Ishikawa (cell line): ENCODE measurements around the gene SUMO3.

Source experiments
- CEBPB ChIP-seq: IDR thresholded peaks from 2 replicates; pipeline ENCODE4 v1.6.1; 2012
- CREB1 ChIP-seq: IDR thresholded peaks from 2 replicates; pipeline ENCODE4 v1.6.1; 2012; ENCODE audit warnings: low read depth
- EGR1 ChIP-seq: IDR thresholded peaks from 2 replicates; pipeline ENCODE4 v1.6.1; 2012
- EP300 ChIP-seq: IDR thresholded peaks from 2 replicates; pipeline ENCODE4 v1.6.1; 2012; ENCODE audit warnings: borderline replicate concordance
- RAD21 ChIP-seq: IDR thresholded peaks from 2 replicates; pipeline ENCODE4 v1.6.1; 2012; ENCODE audit warnings: low read depth
- TAF1 ChIP-seq: IDR thresholded peaks from 2 replicates; pipeline ENCODE4 v1.6.1; 2012; ENCODE audit warnings: low read depth, mild to moderate bottlenecking
- TCF12 ChIP-seq: IDR thresholded peaks from 2 replicates; pipeline ENCODE4 v1.6.1; 2012; ENCODE audit warnings: low read depth
- TEAD4 ChIP-seq: IDR thresholded peaks from 2 replicates; pipeline ENCODE4 v1.6.1; 2012
- YY1 ChIP-seq: IDR thresholded peaks from 2 replicates; pipeline ENCODE4 v1.6.1; 2012; ENCODE audit warnings: low read depth
- TF ChIP-seq, protein P1 (sequence below): IDR thresholded peaks from 2 replicates; pipeline ENCODE4 v1.6.1; 2012
- TF ChIP-seq, protein P2 (sequence below): IDR thresholded peaks from 2 replicates; pipeline ENCODE4 v1.6.1; 2012; ENCODE audit warnings: low read depth, mild to moderate bottlenecking

DNA sequence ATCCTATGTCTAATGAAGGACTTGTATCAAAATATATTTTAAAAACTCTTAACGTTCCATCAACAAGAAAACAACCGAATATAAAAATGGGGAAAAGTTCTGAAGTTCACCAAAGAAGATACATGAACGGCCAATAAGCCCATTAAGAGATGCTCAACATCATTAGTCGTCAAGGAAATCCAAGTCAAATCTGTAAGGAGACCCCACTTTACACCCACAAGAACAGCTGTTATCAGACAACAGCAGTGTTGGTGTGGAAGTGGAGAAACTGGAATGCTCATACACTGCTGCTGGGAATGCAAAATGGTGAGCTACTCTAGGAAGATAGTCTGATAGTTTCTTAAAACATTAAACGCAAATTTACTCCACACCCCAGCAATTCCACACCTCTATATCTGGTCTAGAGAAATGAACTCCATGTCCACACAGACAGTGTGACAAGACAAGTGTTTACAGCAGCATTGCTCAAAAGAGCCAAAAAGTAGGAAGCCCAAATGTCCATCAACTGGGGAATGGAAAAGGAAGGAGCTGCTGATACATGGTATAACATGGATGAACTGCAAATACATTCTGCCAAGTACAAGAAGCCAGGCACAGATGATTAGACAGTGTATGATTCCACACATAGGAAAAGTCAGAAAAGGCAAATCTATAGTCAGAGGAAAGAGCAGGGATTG is 34.7 kb downstream of the SUMO3 start:
- TF ChIP-seq RAD21 (no peak), CEBPB (no peak), EP300 (no peak), EGR1 (no peak), TCF12 (no peak), YY1 (no peak), TEAD4 (no peak), TAF1 (no peak), CREB1 (no peak)
- TF ChIP-seq, protein P1, sequence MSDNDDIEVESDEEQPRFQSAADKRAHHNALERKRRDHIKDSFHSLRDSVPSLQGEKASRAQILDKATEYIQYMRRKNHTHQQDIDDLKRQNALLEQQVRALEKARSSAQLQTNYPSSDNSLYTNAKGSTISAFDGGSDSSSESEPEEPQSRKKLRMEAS: no peak
- TF ChIP-seq, protein P2, sequence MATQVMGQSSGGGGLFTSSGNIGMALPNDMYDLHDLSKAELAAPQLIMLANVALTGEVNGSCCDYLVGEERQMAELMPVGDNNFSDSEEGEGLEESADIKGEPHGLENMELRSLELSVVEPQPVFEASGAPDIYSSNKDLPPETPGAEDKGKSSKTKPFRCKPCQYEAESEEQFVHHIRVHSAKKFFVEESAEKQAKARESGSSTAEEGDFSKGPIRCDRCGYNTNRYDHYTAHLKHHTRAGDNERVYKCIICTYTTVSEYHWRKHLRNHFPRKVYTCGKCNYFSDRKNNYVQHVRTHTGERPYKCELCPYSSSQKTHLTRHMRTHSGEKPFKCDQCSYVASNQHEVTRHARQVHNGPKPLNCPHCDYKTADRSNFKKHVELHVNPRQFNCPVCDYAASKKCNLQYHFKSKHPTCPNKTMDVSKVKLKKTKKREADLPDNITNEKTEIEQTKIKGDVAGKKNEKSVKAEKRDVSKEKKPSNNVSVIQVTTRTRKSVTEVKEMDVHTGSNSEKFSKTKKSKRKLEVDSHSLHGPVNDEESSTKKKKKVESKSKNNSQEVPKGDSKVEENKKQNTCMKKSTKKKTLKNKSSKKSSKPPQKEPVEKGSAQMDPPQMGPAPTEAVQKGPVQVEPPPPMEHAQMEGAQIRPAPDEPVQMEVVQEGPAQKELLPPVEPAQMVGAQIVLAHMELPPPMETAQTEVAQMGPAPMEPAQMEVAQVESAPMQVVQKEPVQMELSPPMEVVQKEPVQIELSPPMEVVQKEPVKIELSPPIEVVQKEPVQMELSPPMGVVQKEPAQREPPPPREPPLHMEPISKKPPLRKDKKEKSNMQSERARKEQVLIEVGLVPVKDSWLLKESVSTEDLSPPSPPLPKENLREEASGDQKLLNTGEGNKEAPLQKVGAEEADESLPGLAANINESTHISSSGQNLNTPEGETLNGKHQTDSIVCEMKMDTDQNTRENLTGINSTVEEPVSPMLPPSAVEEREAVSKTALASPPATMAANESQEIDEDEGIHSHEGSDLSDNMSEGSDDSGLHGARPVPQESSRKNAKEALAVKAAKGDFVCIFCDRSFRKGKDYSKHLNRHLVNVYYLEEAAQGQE: no peak
